MM.1S (cell line): Measurements from ENCODE around the gene GID8.

Source experiments
- DNase-seq: peaks from one replicate; pipeline ENCODE4 v3.0.0-alpha.2; 2015
- H2AFZ ChIP-seq: fragments of 300-600 bp; sonication (generic); 2 replicates; pipeline ENCODE4 v1.6.0; 2016; ENCODE audit warnings: antibody characterized with exemption, low read length
- H3F3A ChIP-seq: fragments of 300-600 bp; sonication (generic); 2 replicates; pipeline ENCODE4 v1.6.1; 2016; ENCODE audit warnings: mild to moderate bottlenecking, antibody characterized with exemption, low read length, moderate library complexity, mixed read lengths; ENCODE audit not compliant: insufficient read depth
- H3K27ac ChIP-seq: fragments of 300-600 bp; sonication (generic); 2 replicates; pipeline ENCODE4 v1.5.1; 2016; ENCODE audit warnings: mild to moderate bottlenecking, low read length
- H3K27me3 ChIP-seq: fragments of 300-600 bp; sonication (generic); replicated peaks from 2 replicates; pipeline ENCODE4 v1.6.0; 2016; ENCODE audit warnings: low read length; ENCODE audit not compliant: insufficient read depth
- H3K36me3 ChIP-seq: fragments of 300-600 bp; sonication (generic); replicated peaks from 2 replicates; pipeline ENCODE4 v1.6.1; 2016; ENCODE audit warnings: mild to moderate bottlenecking, low read length, mixed read lengths; ENCODE audit not compliant: insufficient read depth
- H3K4me1 ChIP-seq: fragments of 300-600 bp; sonication (generic); 2 replicates; pipeline ENCODE4 v1.6.1; 2016; ENCODE audit warnings: low read length, mixed read lengths
- H3K4me2 ChIP-seq: fragments of 300-600 bp; sonication (generic); 2 replicates; pipeline ENCODE4 v1.6.0; 2016; ENCODE audit warnings: low read depth, low read length
- H3K4me3 ChIP-seq: fragments of 300-600 bp; sonication (generic); 2 replicates; pipeline ENCODE4 v1.5.1; 2016; ENCODE audit warnings: low read length, mixed read lengths
- H3K79me2 ChIP-seq: fragments of 300-600 bp; sonication (generic); 2 replicates; pipeline ENCODE4 v1.6.1; 2016; ENCODE audit warnings: mixed run types, low read length, mixed read lengths
- H3K9ac ChIP-seq: fragments of 300-600 bp; sonication (generic); 2 replicates; pipeline ENCODE4 v1.6.1; 2016; ENCODE audit warnings: low read length, mixed read lengths
- H3K9me2 ChIP-seq: fragments of 300-600 bp; sonication (generic); replicated peaks from 2 replicates; pipeline ENCODE4 v1.6.1; 2016; ENCODE audit warnings: mild to moderate bottlenecking, low read length, mixed read lengths; ENCODE audit not compliant: insufficient read depth
- H3K9me3 ChIP-seq: fragments of 300-600 bp; sonication (generic); replicated peaks from 2 replicates; pipeline ENCODE4 v1.6.1; 2016; ENCODE audit warnings: mild to moderate bottlenecking, low read length, mixed read lengths; ENCODE audit not compliant: insufficient read depth
- H4K20me1 ChIP-seq: fragments of 300-600 bp; sonication (generic); 2 replicates; pipeline ENCODE4 v1.6.1; 2016; ENCODE audit warnings: mild to moderate bottlenecking, low read length, moderate library complexity, mixed read lengths; ENCODE audit not compliant: insufficient read depth
- EZH2 ChIP-seq: fragments of 300-600 bp; sonication (generic); optimal IDR thresholded peaks from 2 replicates; pipeline ENCODE3; 2017; ENCODE audit warnings: low read depth, mild to moderate bottlenecking, antibody characterized with exemption, low read length, mixed read lengths
- EZH2phosphoT487 ChIP-seq: fragments of 300-600 bp; sonication (generic); IDR thresholded peaks from 2 replicates; pipeline ENCODE4 v1.6.1; 2018; ENCODE audit warnings: antibody characterized with exemption, low read length
- TF ChIP-seq, protein P1 (sequence below): fragments of 300-600 bp; sonication (generic); IDR thresholded peaks from 2 replicates; pipeline ENCODE4 v1.5.1; 2016; ENCODE audit warnings: antibody characterized with exemption, low read length, mixed read lengths

Gene GID8

DNA sequence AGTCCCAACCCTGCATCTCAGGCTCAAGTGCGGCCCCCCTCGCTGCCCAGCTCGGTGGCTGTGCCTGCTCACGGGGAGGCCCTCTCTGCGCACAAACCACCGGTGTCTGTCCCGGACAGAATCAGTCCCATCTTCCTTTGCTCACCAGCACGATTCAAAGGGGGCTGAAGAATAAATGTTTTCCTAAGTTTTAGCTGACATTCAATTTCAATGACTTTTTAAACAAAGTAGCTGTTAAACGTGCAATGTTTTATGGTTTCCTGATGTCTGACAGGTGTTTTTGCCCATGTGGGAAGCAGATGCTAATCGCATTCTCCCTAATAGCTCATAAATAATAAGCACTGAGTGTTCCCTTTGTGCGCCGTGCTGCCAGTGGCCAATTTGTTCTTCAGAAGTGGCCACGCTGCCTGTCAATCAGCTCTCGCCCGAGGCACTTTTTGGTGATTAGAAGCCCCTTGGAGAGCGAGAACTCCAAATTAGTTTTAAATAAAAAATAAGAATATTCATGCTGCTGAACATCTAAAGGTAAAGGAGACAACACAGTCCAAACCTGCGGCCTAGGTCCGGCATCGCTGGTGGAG, 42.5 kb downstream of the GID8 start:
- Histone ChIP-seq H3F3A (no peaks in the 10 kb centered on the region), H3K79me2 (no peaks in the 10 kb centered on the region), H3K4me2 (no peak overlapping the region), H3K9me2 (no peaks in the 10 kb centered on the region), H2AFZ (no peak overlapping the region), H3K4me1 (peaks cover 16% of the 10 kb centered on the region), H3K36me3 (no peaks in the 10 kb centered on the region), H3K9ac (no peak overlapping the region), H3K4me3 (no peak overlapping the region), H3K9me3 (no peaks in the 10 kb centered on the region), H3K27me3 (peaks cover 87% of the 10 kb centered on the region), H3K27ac (no peak overlapping the region), H4K20me1 (no peaks in the 10 kb centered on the region)
- TF ChIP-seq EZH2phosphoT487 (no peak), EZH2 (peak; percentile 44)
- DNase-seq = no peak

DNA sequence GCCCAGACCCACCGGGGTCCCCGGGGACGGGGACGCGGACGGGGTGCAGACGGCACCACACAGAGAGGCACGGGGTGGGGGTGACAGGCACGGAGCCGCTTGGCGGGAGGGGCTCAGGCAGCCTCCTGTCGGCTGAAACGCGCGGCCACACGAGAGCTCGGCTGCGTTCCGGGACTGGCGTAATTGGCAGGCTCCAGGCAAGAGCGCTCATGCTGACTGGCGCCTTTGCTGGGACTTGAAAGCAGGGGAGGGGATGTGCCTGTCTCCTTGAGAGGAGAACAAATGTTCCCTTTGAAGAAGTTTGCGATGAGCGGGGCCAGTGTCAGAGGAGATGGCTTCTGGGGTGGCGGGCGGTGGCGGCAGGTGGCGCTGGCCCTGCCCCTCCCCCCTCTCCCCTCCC, 43.0 kb downstream of the GID8 start:
- H4K20me1 ChIP-seq = no peaks in the 10 kb centered on the region
- H2AFZ ChIP-seq = no peak overlapping the region
- no peaks in the 10 kb centered on the region for H3F3A ChIP-seq
- H3K27me3 ChIP-seq = peaks cover 87% of the 10 kb centered on the region
- no peaks in the 10 kb centered on the region for H3K79me2 ChIP-seq
- no peaks in the 10 kb centered on the region for H3K36me3 ChIP-seq
- no peak overlapping the region for H3K9ac ChIP-seq
- DNase-seq = no peak
- H3K4me2 ChIP-seq = no peak overlapping the region
- no peak overlapping the region for H3K27ac ChIP-seq
- TF ChIP-seq, protein P1, sequence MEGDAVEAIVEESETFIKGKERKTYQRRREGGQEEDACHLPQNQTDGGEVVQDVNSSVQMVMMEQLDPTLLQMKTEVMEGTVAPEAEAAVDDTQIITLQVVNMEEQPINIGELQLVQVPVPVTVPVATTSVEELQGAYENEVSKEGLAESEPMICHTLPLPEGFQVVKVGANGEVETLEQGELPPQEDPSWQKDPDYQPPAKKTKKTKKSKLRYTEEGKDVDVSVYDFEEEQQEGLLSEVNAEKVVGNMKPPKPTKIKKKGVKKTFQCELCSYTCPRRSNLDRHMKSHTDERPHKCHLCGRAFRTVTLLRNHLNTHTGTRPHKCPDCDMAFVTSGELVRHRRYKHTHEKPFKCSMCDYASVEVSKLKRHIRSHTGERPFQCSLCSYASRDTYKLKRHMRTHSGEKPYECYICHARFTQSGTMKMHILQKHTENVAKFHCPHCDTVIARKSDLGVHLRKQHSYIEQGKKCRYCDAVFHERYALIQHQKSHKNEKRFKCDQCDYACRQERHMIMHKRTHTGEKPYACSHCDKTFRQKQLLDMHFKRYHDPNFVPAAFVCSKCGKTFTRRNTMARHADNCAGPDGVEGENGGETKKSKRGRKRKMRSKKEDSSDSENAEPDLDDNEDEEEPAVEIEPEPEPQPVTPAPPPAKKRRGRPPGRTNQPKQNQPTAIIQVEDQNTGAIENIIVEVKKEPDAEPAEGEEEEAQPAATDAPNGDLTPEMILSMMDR = no peak
- TF ChIP-seq EZH2 (no peak), EZH2phosphoT487 (no peak)
- H3K9me2 ChIP-seq = no peaks in the 10 kb centered on the region
- H3K4me3 ChIP-seq = no peak overlapping the region
- H3K9me3 ChIP-seq = no peaks in the 10 kb centered on the region
- peaks cover 16% of the 10 kb centered on the region for H3K4me1 ChIP-seq

GRCh38 chr20:62982124-62983075, 44.5 kb downstream of the GID8 start:
- Histone ChIP-seq H3K9me3 (no peaks in the 10 kb centered on the region), H3K27ac (no peak overlapping the region), H3K4me3 (no peak overlapping the region), H3K9ac (no peak overlapping the region), H3K4me1 (peaks cover 10% of the 10 kb centered on the region), H3K4me2 (no peak overlapping the region), H3K27me3 (peaks cover 84% of the 10 kb centered on the region), H3F3A (no peaks in the 10 kb centered on the region), H3K36me3 (no peaks in the 10 kb centered on the region), H4K20me1 (no peaks in the 10 kb centered on the region), H3K79me2 (no peaks in the 10 kb centered on the region), H2AFZ (no peak overlapping the region), H3K9me2 (no peaks in the 10 kb centered on the region)
- TF ChIP-seq, protein P1 = no peak
- no peak for TF ChIP-seq EZH2phosphoT487
- TF ChIP-seq EZH2 = no peak
- no peak for DNase-seq

DNA sequence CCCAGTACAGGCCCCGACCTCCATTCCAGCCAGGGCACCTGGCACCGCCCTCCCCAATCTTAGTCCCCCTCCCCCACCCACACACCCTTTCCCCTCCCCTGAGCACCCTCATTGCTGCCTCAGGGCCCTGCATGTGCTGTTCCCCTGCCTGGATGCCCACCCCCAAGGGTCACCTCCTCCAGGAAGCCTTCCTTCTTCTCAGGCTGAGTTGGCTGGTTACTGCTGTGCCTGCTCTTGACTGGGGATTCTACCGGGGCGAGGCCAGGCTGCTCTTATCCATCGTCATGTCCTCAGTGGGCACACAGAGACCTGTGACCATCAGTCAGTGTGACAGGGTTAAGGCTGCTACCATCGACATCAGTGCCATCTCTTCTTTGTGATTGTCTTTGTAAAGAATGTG, 45.3 kb downstream of the GID8 start:
- no peak overlapping the region for H3K9ac ChIP-seq
- H4K20me1 ChIP-seq = no peaks in the 10 kb centered on the region
- H3K4me1 ChIP-seq = peaks cover 2% of the 10 kb centered on the region
- H3K27ac ChIP-seq = no peak overlapping the region
- H3K4me3 ChIP-seq = no peak overlapping the region
- H3K79me2 ChIP-seq = no peaks in the 10 kb centered on the region
- H3K9me3 ChIP-seq = no peaks in the 10 kb centered on the region
- no peak for TF ChIP-seq EZH2phosphoT487
- TF ChIP-seq EZH2 = no peak
- TF ChIP-seq, protein P1 = no peak
- DNase-seq = no peak
- H3K36me3 ChIP-seq = no peaks in the 10 kb centered on the region
- H3K4me2 ChIP-seq = no peak overlapping the region
- H3K9me2 ChIP-seq = no peaks in the 10 kb centered on the region
- peaks cover 87% of the 10 kb centered on the region for H3K27me3 ChIP-seq
- H2AFZ ChIP-seq = no peak overlapping the region
- H3F3A ChIP-seq = no peaks in the 10 kb centered on the region
